Mesendoderm (in vitro differentiated cells): Measurements from ENCODE around the gene PCK1.

ENCODE experiments used
- DNase-seq: peaks from one replicate; pipeline ENCODE4 v3.0.0; 2013
- H2AK5ac ChIP-seq: 2 replicates; pipeline ENCODE4 v1.6.1; 2013; ENCODE audit warnings: low read length, inconsistent platforms
- H2BK120ac ChIP-seq: 2 replicates; pipeline ENCODE4 v1.6.1; 2013; ENCODE audit warnings: low read depth, mild to moderate bottlenecking, low read length, moderate library complexity, mixed read lengths
- H2BK15ac ChIP-seq: replicated peaks from 2 replicates; pipeline ENCODE4 v1.6.1; 2013; ENCODE audit warnings: low read depth, mild to moderate bottlenecking, moderate library complexity
- H2BK5ac ChIP-seq: 2 replicates; pipeline ENCODE4 v1.6.1; 2013; ENCODE audit warnings: low read length, inconsistent platforms
- H3K18ac ChIP-seq: 2 replicates; pipeline ENCODE4 v1.6.1; 2013; ENCODE audit warnings: mild to moderate bottlenecking, low read length, mixed read lengths
- H3K23ac ChIP-seq: one replicate; pipeline ENCODE4 v1.6.1; 2013; ENCODE audit warnings: low read length
- H3K27ac ChIP-seq: 2 replicates; pipeline ENCODE4 v1.5.1; 2013; ENCODE audit warnings: low read depth, mild to moderate bottlenecking, inconsistent platforms, low read length, moderate library complexity
- H3K27me3 ChIP-seq: 2 replicates; pipeline ENCODE4 v1.6.1; 2013; ENCODE audit warnings: low read length, control low read depth, mild to moderate bottlenecking, inconsistent platforms; ENCODE audit not compliant: insufficient read depth, poor library complexity
- H3K36me3 ChIP-seq: 2 replicates; pipeline ENCODE4 v1.6.1; 2013; ENCODE audit warnings: low read length, inconsistent platforms; ENCODE audit not compliant: control insufficient read depth, insufficient read depth
- H3K4ac ChIP-seq: one replicate; pipeline ENCODE4 v1.6.1; 2013; ENCODE audit warnings: low read depth, mild to moderate bottlenecking, low read length, moderate library complexity
- H3K4me1 ChIP-seq: 2 replicates; pipeline ENCODE4 v1.6.1; 2013; ENCODE audit warnings: low read depth, low read length, inconsistent platforms; ENCODE audit not compliant: control insufficient read depth
- H3K4me2 ChIP-seq: 2 replicates; pipeline ENCODE4 v1.6.1; 2013; ENCODE audit warnings: low read length
- H3K4me3 ChIP-seq: 2 replicates; pipeline ENCODE4 v1.5.1; 2013; ENCODE audit warnings: mild to moderate bottlenecking, low read length
- H3K56ac ChIP-seq: one replicate; pipeline ENCODE4 v1.6.1; 2013; ENCODE audit warnings: low read length
- H3K79me1 ChIP-seq: 2 replicates; pipeline ENCODE4 v1.6.1; 2013; ENCODE audit warnings: low read length, inconsistent platforms
- H3K79me2 ChIP-seq: 2 replicates; pipeline ENCODE4 v1.6.1; 2013; ENCODE audit warnings: mild to moderate bottlenecking, low read length; ENCODE audit not compliant: control insufficient read depth, insufficient read depth
- H3K9ac ChIP-seq: 2 replicates; pipeline ENCODE4 v1.6.1; 2013; ENCODE audit warnings: low read length, inconsistent platforms
- H4K5ac ChIP-seq: one replicate; pipeline ENCODE4 v1.6.1; 2013; ENCODE audit warnings: low read length
- H4K8ac ChIP-seq: one replicate; pipeline ENCODE4 v1.6.1; 2013; ENCODE audit warnings: low read depth, mild to moderate bottlenecking, control low read depth, low read length, moderate library complexity
- WGBS: extraction: QIAGEN DNeasy Blood & Tissue Kit; methylation state at CpG from one replicate; pipeline ENCODE4 v1.1.7; 2013; ENCODE audit warnings: low lambda C conversion rate, missing lambda C conversion rate; ENCODE audit not compliant: insufficient coverage; ENCODE audit errors: extremely low coverage; 5-methylcytosine and 5-hydroxymethylcytosine counted together

The PCK1 gene

DNA sequence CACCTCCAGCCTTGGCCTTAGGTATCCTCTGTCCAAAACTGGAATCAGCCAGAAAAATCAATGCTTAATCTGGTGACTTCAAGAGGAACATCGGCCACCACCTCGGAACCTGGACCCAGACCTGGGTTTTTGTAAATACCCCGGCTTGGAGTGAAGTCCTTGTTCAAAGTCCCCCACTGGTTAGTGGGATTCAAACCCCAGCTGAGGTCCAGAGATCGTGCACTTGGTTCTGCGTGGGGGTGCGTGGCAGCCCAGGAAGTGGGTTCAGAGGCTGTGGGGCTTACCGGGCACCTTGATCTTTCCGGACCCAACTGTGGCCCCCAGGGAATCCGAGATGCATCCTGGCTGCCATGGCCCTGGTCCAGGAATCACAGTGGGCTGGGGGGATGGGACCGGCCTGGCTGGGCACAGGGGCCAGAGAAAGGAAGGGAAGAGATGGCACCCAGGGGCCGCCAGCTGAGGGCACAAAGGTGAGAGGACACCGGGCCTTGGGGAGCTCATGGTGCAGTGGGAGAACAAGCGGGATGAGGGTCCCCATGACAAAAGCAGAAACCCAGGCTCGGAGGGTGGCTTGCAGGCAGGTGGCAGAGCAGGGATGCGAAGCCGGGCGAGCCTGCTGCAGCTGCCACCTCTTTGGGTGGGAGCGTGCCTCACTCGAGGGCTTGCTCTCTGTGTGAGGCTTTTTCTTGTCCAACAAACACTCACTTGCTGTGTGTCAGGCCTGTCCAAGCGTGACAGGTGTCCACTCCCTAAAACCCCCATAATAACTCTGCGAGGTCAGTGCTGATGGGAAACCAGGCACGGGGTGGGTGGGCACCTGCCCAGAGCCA lies 31.6 kb downstream of the PCK1 start:
- no CpG with 5 or more reads among the region's 22 CpGs for WGBS
- Histone ChIP-seq H3K9ac (no peak overlapping the region), H2BK5ac (no peak overlapping the region), H2AK5ac (no peak overlapping the region), H3K27me3 (no peaks in the 10 kb centered on the region), H3K18ac (no peak overlapping the region), H2BK120ac (no peak overlapping the region), H3K4ac (no peak overlapping the region), H3K79me2 (no peaks in the 10 kb centered on the region), H3K4me3 (no peak overlapping the region), H3K4me2 (no peak overlapping the region), H2BK15ac (no peak overlapping the region), H4K5ac (no peak overlapping the region), H3K56ac (no peak overlapping the region), H3K79me1 (no peaks in the 10 kb centered on the region), H4K8ac (no peak overlapping the region), H3K4me1 (no peaks in the 10 kb centered on the region), H3K23ac (no peak overlapping the region), H3K36me3 (no peaks in the 10 kb centered on the region), H3K27ac (no peak overlapping the region)
- no peak for DNase-seq

DNA sequence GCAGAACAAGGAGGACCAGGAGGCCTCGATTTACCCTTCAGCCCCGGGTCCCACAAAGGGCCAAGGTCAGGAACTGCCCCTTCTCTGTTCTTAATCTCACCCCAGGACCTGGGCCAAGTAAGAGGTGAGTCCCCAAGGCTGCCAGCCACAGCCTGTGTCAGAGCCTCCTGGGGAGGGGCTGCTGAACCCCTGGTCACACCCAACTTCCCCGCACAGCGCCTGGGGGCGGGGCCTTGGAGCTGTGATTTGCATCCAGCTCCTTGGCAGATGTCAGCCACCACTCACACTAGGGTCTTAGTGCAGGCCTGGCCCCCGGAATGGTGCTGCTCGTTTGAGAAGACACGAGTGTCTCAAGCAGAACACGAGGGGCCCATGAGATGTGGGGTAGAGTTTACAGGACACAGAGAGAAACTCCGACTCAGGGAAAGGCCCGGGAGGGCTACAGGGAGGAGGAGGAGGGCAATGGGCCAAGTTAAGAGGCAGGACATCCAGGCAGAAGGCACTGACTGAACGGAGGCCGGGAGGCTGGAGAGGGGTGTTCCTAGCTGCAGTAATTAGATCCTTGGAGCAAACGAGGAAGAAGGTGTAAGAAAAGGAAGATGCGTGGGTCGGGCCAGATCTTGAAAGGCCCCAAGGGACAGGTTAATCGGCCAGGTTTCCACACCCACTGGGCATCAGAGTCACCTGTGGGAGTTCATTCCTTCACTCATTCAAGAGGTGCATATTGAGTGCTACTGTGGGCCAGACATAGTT lies 32.4 kb downstream of the PCK1 start:
- Histone ChIP-seq H3K79me1 (no peaks in the 10 kb centered on the region), H3K9ac (no peak overlapping the region), H2BK15ac (no peak overlapping the region), H3K4ac (no peak overlapping the region), H3K36me3 (no peaks in the 10 kb centered on the region), H3K79me2 (no peaks in the 10 kb centered on the region), H3K56ac (no peak overlapping the region), H2AK5ac (no peak overlapping the region), H3K27ac (no peak overlapping the region), H2BK120ac (no peak overlapping the region), H3K4me1 (no peaks in the 10 kb centered on the region), H3K4me3 (no peak overlapping the region), H3K27me3 (no peaks in the 10 kb centered on the region), H3K18ac (no peak overlapping the region), H4K5ac (no peak overlapping the region), H3K4me2 (no peak overlapping the region), H2BK5ac (no peak overlapping the region), H4K8ac (no peak overlapping the region), H3K23ac (no peak overlapping the region)
- no peak for DNase-seq
- no CpG with 5 or more reads among the region's 17 CpGs for WGBS

- Histone ChIP-seq H3K27me3 (no peaks in the 10 kb centered on the region), H2AK5ac (no peak overlapping the region), H3K4me3 (no peak overlapping the region), H3K4ac (no peak overlapping the region), H3K23ac (no peak overlapping the region), H2BK15ac (no peak overlapping the region), H2BK5ac (no peak overlapping the region), H3K79me1 (no peaks in the 10 kb centered on the region), H3K4me1 (no peaks in the 10 kb centered on the region), H3K79me2 (no peaks in the 10 kb centered on the region), H4K8ac (no peak overlapping the region), H3K36me3 (no peaks in the 10 kb centered on the region), H2BK120ac (no peak overlapping the region), H4K5ac (no peak overlapping the region), H3K4me2 (no peak overlapping the region), H3K18ac (no peak overlapping the region), H3K27ac (no peak overlapping the region), H3K9ac (no peak overlapping the region), H3K56ac (no peak overlapping the region)
- WGBS = no CpG with 5 or more reads among the region's 27 CpGs
- peak; percentile 34 for DNase-seq
These were observed 33.4 kb downstream of the PCK1 start for GRCh38 chr20:57594092-57594951.

DNA sequence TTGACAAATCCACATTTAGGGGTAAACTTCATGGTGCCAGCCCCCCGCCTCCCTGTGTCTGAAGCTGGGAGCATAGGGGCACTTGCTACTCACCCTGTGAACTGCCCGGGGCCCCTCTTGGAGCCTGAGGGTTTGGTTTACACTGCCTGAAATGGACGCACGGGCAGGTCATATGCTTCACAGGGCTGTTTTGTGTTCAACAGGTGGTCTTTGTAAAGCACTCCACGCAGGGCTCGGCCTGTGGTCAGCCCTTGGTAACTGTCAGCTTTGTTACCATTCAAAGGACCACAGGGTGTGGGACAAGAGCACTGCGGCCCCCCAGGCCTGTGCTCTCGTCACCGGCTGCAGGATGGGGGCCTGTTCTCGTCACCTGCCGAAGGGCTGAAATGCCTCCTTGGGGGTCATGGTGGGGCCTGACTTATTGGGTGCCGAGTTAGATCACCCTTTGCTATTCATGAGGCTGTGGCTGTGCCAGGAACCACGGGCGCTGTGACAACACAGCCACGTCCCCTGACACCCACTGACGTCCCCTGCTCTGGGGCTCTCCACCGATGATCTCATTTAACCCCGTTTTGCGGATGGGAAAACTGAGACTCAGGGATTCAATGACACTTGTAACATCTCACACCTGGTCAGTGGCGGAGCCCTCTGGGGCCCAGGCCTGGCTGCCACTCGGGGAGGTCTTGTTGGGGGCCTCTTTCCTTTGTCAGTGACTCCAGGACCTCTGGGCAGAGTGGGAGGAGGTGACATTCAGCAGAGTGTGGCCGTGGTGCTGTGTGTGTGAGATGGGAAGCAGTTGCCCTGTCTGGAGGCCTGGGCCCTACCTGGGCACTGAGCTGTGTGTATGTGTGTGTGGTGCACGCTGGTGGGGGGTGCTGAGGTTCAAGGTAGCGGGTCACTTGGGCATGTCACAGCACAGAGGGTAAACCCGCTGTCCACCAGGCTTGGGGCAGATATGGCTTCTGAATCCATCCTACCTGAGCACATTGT lies 34.4 kb downstream of the PCK1 start:
- H2BK120ac ChIP-seq = no peak overlapping the region
- H4K5ac ChIP-seq = no peak overlapping the region
- no peaks in the 10 kb centered on the region for H3K79me2 ChIP-seq
- WGBS = no CpG with 5 or more reads among the region's 25 CpGs
- no peak overlapping the region for H2AK5ac ChIP-seq
- no peaks in the 10 kb centered on the region for H3K79me1 ChIP-seq
- no peak overlapping the region for H3K4me3 ChIP-seq
- no peak overlapping the region for H3K9ac ChIP-seq
- H3K4me1 ChIP-seq = no peaks in the 10 kb centered on the region
- no peak overlapping the region for H3K4me2 ChIP-seq
- H2BK15ac ChIP-seq = no peak overlapping the region
- no peaks in the 10 kb centered on the region for H3K36me3 ChIP-seq
- H3K27ac ChIP-seq = no peak overlapping the region
- no peak overlapping the region for H3K23ac ChIP-seq
- no peak overlapping the region for H4K8ac ChIP-seq
- no peak overlapping the region for H3K18ac ChIP-seq
- no peaks in the 10 kb centered on the region for H3K27me3 ChIP-seq
- H2BK5ac ChIP-seq = no peak overlapping the region
- no peak for DNase-seq
- H3K56ac ChIP-seq = no peak overlapping the region
- H3K4ac ChIP-seq = no peak overlapping the region

GRCh38 chr20:57596358-57596757 lies 35.4 kb downstream of the PCK1 start:
- H3K79me1 ChIP-seq = no peaks in the 10 kb centered on the region
- H3K4me2 ChIP-seq = no peak overlapping the region
- H3K18ac ChIP-seq = no peak overlapping the region
- no peak overlapping the region for H4K8ac ChIP-seq
- DNase-seq = no peak
- no CpG with 5 or more reads among the region's 11 CpGs for WGBS
- no peak overlapping the region for H3K27ac ChIP-seq
- no peaks in the 10 kb centered on the region for H3K27me3 ChIP-seq
- no peaks in the 10 kb centered on the region for H3K79me2 ChIP-seq
- no peaks in the 10 kb centered on the region for H3K36me3 ChIP-seq
- no peak overlapping the region for H3K56ac ChIP-seq
- no peak overlapping the region for H2BK15ac ChIP-seq
- H3K4me1 ChIP-seq = no peaks in the 10 kb centered on the region
- H3K4me3 ChIP-seq = no peak overlapping the region
- H3K23ac ChIP-seq = no peak overlapping the region
- H2AK5ac ChIP-seq = no peak overlapping the region
- no peak overlapping the region for H2BK5ac ChIP-seq
- no peak overlapping the region for H2BK120ac ChIP-seq
- no peak overlapping the region for H3K9ac ChIP-seq
- no peak overlapping the region for H4K5ac ChIP-seq
- no peak overlapping the region for H3K4ac ChIP-seq
